Measurements from ENCODE around the gene ATXN3.

ATXN3 gene

GRCh38 chr14:92106143-92106926, at the start of gene ATXN3:
ATXN3 (minus strand) TSS chr14:92106582; CDS start chr14:92106552, 30 bp downstream.
- Histone ChIP-seq H3K9me3 (ENCODE audit: control insufficient read depth in 2 of 2, low read length in 2 of 2) (no peaks in the 10 kb centered on the region), H3K27ac (ENCODE audit: low read depth in 2 of 2, low read length in 2 of 2) (peak within 1 kb of the TSS; percentile 93 to 94), H3K9ac (ENCODE audit: low read depth in 1 of 2, low read length in 2 of 2) (peak within 1 kb of the TSS; percentile 78 to 84), H3K36me3 (ENCODE audit: control insufficient read depth in 2 of 2, insufficient read depth in 2 of 2, low read length in 2 of 2) (no peaks in the 10 kb centered on the region), H3K4me3 (ENCODE audit: low read length in 2 of 2) (peak within 1 kb of the TSS; percentile 84 to 86), H3K4me1 (ENCODE audit: control insufficient read depth in 2 of 2, insufficient read depth in 2 of 2, low read length in 2 of 2) (peaks cover 3 to 7% of the 10 kb centered on the region in 2 donors), H3K27me3 (ENCODE audit: control insufficient read depth in 2 of 2, insufficient read depth in 2 of 2, low read length in 2 of 2) (no peaks in the 10 kb centered on the region)

- H3K4me3 ChIP-seq (ENCODE audit: low read length in 2 of 2): no peak overlapping the region
- H3K27me3 ChIP-seq (ENCODE audit: control insufficient read depth in 2 of 2, insufficient read depth in 2 of 2, low read length in 2 of 2): no peaks in the 10 kb centered on the region
- H3K27ac ChIP-seq (ENCODE audit: low read depth in 2 of 2, low read length in 2 of 2): no peak overlapping the region
- H3K9ac ChIP-seq (ENCODE audit: low read depth in 1 of 2, low read length in 2 of 2): no peak overlapping the region
- no peaks in the 10 kb centered on the region for H3K4me1 ChIP-seq (ENCODE audit: control insufficient read depth in 2 of 2, insufficient read depth in 2 of 2, low read length in 2 of 2)
- peaks cover 43 to 47% of the 10 kb centered on the region in 2 donors for H3K36me3 ChIP-seq (ENCODE audit: control insufficient read depth in 2 of 2, insufficient read depth in 2 of 2, low read length in 2 of 2)
- no peaks in the 10 kb centered on the region for H3K9me3 ChIP-seq (ENCODE audit: control insufficient read depth in 2 of 2, low read length in 2 of 2)
Observed at GRCh38 chr14:92154283-92154942, 48.0 kb upstream of the ATXN3 start.

GRCh38 chr14:92153581-92153980, 47.2 kb upstream of the ATXN3 start:
- H3K36me3 ChIP-seq (ENCODE audit: control insufficient read depth in 2 of 2, insufficient read depth in 2 of 2, low read length in 2 of 2): peaks cover 40 to 44% of the 10 kb centered on the region in 2 donors
- no peaks in the 10 kb centered on the region for H3K9me3 ChIP-seq (ENCODE audit: control insufficient read depth in 2 of 2, low read length in 2 of 2)
- H3K9ac ChIP-seq (ENCODE audit: low read depth in 1 of 2, low read length in 2 of 2): no peak overlapping the region
- H3K27ac ChIP-seq (ENCODE audit: low read depth in 2 of 2, low read length in 2 of 2): no peak overlapping the region
- no peak overlapping the region for H3K4me3 ChIP-seq (ENCODE audit: low read length in 2 of 2)
- H3K4me1 ChIP-seq (ENCODE audit: control insufficient read depth in 2 of 2, insufficient read depth in 2 of 2, low read length in 2 of 2): no peaks in the 10 kb centered on the region
- H3K27me3 ChIP-seq (ENCODE audit: control insufficient read depth in 2 of 2, insufficient read depth in 2 of 2, low read length in 2 of 2): no peaks in the 10 kb centered on the region

GRCh38 chr14:92144708-92145107, 38.3 kb upstream of the ATXN3 start:
- Histone ChIP-seq H3K27me3 (ENCODE audit: control insufficient read depth in 2 of 2, insufficient read depth in 2 of 2, low read length in 2 of 2) (no peaks in the 10 kb centered on the region), H3K4me1 (ENCODE audit: control insufficient read depth in 2 of 2, insufficient read depth in 2 of 2, low read length in 2 of 2) (no peaks in the 10 kb centered on the region), H3K9me3 (ENCODE audit: control insufficient read depth in 2 of 2, low read length in 2 of 2) (no peaks in the 10 kb centered on the region), H3K27ac (ENCODE audit: low read depth in 2 of 2, low read length in 2 of 2) (no peak overlapping the region), H3K4me3 (ENCODE audit: low read length in 2 of 2) (no peak overlapping the region), H3K9ac (ENCODE audit: low read depth in 1 of 2, low read length in 2 of 2) (no peak overlapping the region), H3K36me3 (ENCODE audit: control insufficient read depth in 2 of 2, insufficient read depth in 2 of 2, low read length in 2 of 2) (peaks cover 42 to 60% of the 10 kb centered on the region in 2 donors)

GRCh38 chr14:92143962-92144361, 37.6 kb upstream of the ATXN3 start:
- H3K36me3 ChIP-seq (ENCODE audit: control insufficient read depth in 2 of 2, insufficient read depth in 2 of 2, low read length in 2 of 2): peaks cover 40 to 55% of the 10 kb centered on the region in 2 donors
- no peak overlapping the region for H3K9ac ChIP-seq (ENCODE audit: low read depth in 1 of 2, low read length in 2 of 2)
- H3K4me1 ChIP-seq (ENCODE audit: control insufficient read depth in 2 of 2, insufficient read depth in 2 of 2, low read length in 2 of 2): no peaks in the 10 kb centered on the region
- H3K27ac ChIP-seq (ENCODE audit: low read depth in 2 of 2, low read length in 2 of 2): no peak overlapping the region
- no peaks in the 10 kb centered on the region for H3K27me3 ChIP-seq (ENCODE audit: control insufficient read depth in 2 of 2, insufficient read depth in 2 of 2, low read length in 2 of 2)
- no peak overlapping the region for H3K4me3 ChIP-seq (ENCODE audit: low read length in 2 of 2)
- no peaks in the 10 kb centered on the region for H3K9me3 ChIP-seq (ENCODE audit: control insufficient read depth in 2 of 2, low read length in 2 of 2)

- no peak overlapping the region for H3K9ac ChIP-seq (ENCODE audit: low read depth in 1 of 2, low read length in 2 of 2)
- no peaks in the 10 kb centered on the region for H3K27me3 ChIP-seq (ENCODE audit: control insufficient read depth in 2 of 2, insufficient read depth in 2 of 2, low read length in 2 of 2)
- H3K36me3 ChIP-seq (ENCODE audit: control insufficient read depth in 2 of 2, insufficient read depth in 2 of 2, low read length in 2 of 2): peaks cover 39 to 59% of the 10 kb centered on the region in 2 donors
Observed at GRCh38 chr14:92143309-92143708, 36.9 kb upstream of the ATXN3 start.

GRCh38 chr14:92135269-92135668, 28.9 kb upstream of the ATXN3 start:
- Histone ChIP-seq H3K36me3 (ENCODE audit: control insufficient read depth in 2 of 2, insufficient read depth in 2 of 2, low read length in 2 of 2) (peaks cover 29% of the 10 kb centered on the region in 2 donors), H3K9ac (ENCODE audit: low read depth in 1 of 2, low read length in 2 of 2) (no peak overlapping the region)

More at GRCh38 chr14:92143309-92143708, 36.9 kb upstream of the ATXN3 start:
- Histone ChIP-seq H3K4me3 (ENCODE audit: low read length in 2 of 2) (no peak overlapping the region), H3K27ac (ENCODE audit: low read depth in 2 of 2, low read length in 2 of 2) (no peak overlapping the region), H3K9me3 (ENCODE audit: control insufficient read depth in 2 of 2, low read length in 2 of 2) (no peaks in the 10 kb centered on the region), H3K4me1 (ENCODE audit: control insufficient read depth in 2 of 2, insufficient read depth in 2 of 2, low read length in 2 of 2) (no peaks in the 10 kb centered on the region)

GRCh38 chr14:92134456-92134855, 28.1 kb upstream of the ATXN3 start:
- Histone ChIP-seq H3K9me3 (ENCODE audit: control insufficient read depth in 2 of 2, low read length in 2 of 2) (no peaks in the 10 kb centered on the region), H3K36me3 (ENCODE audit: control insufficient read depth in 2 of 2, insufficient read depth in 2 of 2, low read length in 2 of 2) (peaks cover 32 to 33% of the 10 kb centered on the region in 2 donors), H3K9ac (ENCODE audit: low read depth in 1 of 2, low read length in 2 of 2) (no peak overlapping the region), H3K4me3 (ENCODE audit: low read length in 2 of 2) (no peak overlapping the region), H3K27ac (ENCODE audit: low read depth in 2 of 2, low read length in 2 of 2) (no peak overlapping the region), H3K27me3 (ENCODE audit: control insufficient read depth in 2 of 2, insufficient read depth in 2 of 2, low read length in 2 of 2) (no peaks in the 10 kb centered on the region), H3K4me1 (ENCODE audit: control insufficient read depth in 2 of 2, insufficient read depth in 2 of 2, low read length in 2 of 2) (no peaks in the 10 kb centered on the region)

More at GRCh38 chr14:92135269-92135668, 28.9 kb upstream of the ATXN3 start:
- no peaks in the 10 kb centered on the region for H3K9me3 ChIP-seq (ENCODE audit: control insufficient read depth in 2 of 2, low read length in 2 of 2)
- H3K4me3 ChIP-seq (ENCODE audit: low read length in 2 of 2): no peak overlapping the region
- H3K4me1 ChIP-seq (ENCODE audit: control insufficient read depth in 2 of 2, insufficient read depth in 2 of 2, low read length in 2 of 2): no peaks in the 10 kb centered on the region
- no peak overlapping the region for H3K27ac ChIP-seq (ENCODE audit: low read depth in 2 of 2, low read length in 2 of 2)
- no peaks in the 10 kb centered on the region for H3K27me3 ChIP-seq (ENCODE audit: control insufficient read depth in 2 of 2, insufficient read depth in 2 of 2, low read length in 2 of 2)

GRCh38 chr14:92122761-92123160, 16.4 kb upstream of the ATXN3 start:
- Histone ChIP-seq H3K27ac (ENCODE audit: low read depth in 2 of 2, low read length in 2 of 2) (no peak overlapping the region), H3K4me1 (ENCODE audit: control insufficient read depth in 2 of 2, insufficient read depth in 2 of 2, low read length in 2 of 2) (peaks cover 2 to 5% of the 10 kb centered on the region in 2 donors)

GRCh38 chr14:92122351-92122677, 15.9 kb upstream of the ATXN3 start:
- H3K27me3 ChIP-seq (ENCODE audit: control insufficient read depth in 2 of 2, insufficient read depth in 2 of 2, low read length in 2 of 2): no peaks in the 10 kb centered on the region
- peaks cover under 1 to 6% of the 10 kb centered on the region in 2 donors for H3K36me3 ChIP-seq (ENCODE audit: control insufficient read depth in 2 of 2, insufficient read depth in 2 of 2, low read length in 2 of 2)
- no peaks in the 10 kb centered on the region for H3K9me3 ChIP-seq (ENCODE audit: control insufficient read depth in 2 of 2, low read length in 2 of 2)
- H3K27ac ChIP-seq (ENCODE audit: low read depth in 2 of 2, low read length in 2 of 2): peak overlapping the region; percentile 88 to 93
- peak overlapping the region; percentile 93 to 98 for H3K4me3 ChIP-seq (ENCODE audit: low read length in 2 of 2)
- peak overlapping the region; percentile 94 to 97 for H3K9ac ChIP-seq (ENCODE audit: low read depth in 1 of 2, low read length in 2 of 2)
- H3K4me1 ChIP-seq (ENCODE audit: control insufficient read depth in 2 of 2, insufficient read depth in 2 of 2, low read length in 2 of 2): peaks cover 2 to 5% of the 10 kb centered on the region in 2 donors

More at GRCh38 chr14:92122761-92123160, 16.4 kb upstream of the ATXN3 start:
- H3K36me3 ChIP-seq (ENCODE audit: control insufficient read depth in 2 of 2, insufficient read depth in 2 of 2, low read length in 2 of 2): peaks cover 4 to 8% of the 10 kb centered on the region in 2 donors
- H3K9me3 ChIP-seq (ENCODE audit: control insufficient read depth in 2 of 2, low read length in 2 of 2): no peaks in the 10 kb centered on the region
- peak overlapping the region; percentile 94 to 97 for H3K9ac ChIP-seq (ENCODE audit: low read depth in 1 of 2, low read length in 2 of 2)
- no peaks in the 10 kb centered on the region for H3K27me3 ChIP-seq (ENCODE audit: control insufficient read depth in 2 of 2, insufficient read depth in 2 of 2, low read length in 2 of 2)
- peak overlapping the region; percentile 93 to 98 for H3K4me3 ChIP-seq (ENCODE audit: low read length in 2 of 2)
